ENCODE measurements around the gene RPL10. TPM values are rescaled to one million over a fixed set of nuclear protein-coding genes. Genes with fewer than 3 reads are reported as not detected.
A peak's percentile ranks its signal among the peaks of the same experiment; 100 is the strongest.

RPL10 gene
- total and polyA plus RNA-seq, 9 of the 15 experiments (the other 6 are each of a cell fraction or from before 2014, with no cell fraction given), result 3,774 to 7,600 (median 5,014) TPM

GRCh38 chrX:154402622-154403127 lies 4.5 kb downstream of the RPL10 start:
- Histone ChIP-seq H3K9me1 (ENCODE audit: control insufficient read depth, insufficient read depth, low read length) (no peaks in the 10 kb centered on the region), H3K36me3 (ENCODE audit: control insufficient read depth, insufficient read depth, low read length) (peaks cover 35% of the 10 kb centered on the region), H3K4me2 (ENCODE audit: insufficient read depth, low read length) (no peak overlapping the region), H3K79me2 (ENCODE audit: control insufficient read depth, insufficient read depth, low read length) (peaks cover 33% of the 10 kb centered on the region), H3K4me3 (no peak overlapping the region), H3K27ac (ENCODE audit: extremely low read depth, low read depth, low read length) (no peak overlapping the region), H3K4me1 (replicated peaks in 1 of 2; ENCODE audit: control insufficient read depth in 2 of 2, insufficient read depth in 2 of 2, low read length in 2 of 2) (peaks cover 5 to 13% of the 10 kb centered on the region in 2 experiments; a peak in 3 of 5 replicates), H4K20me1 (replicated peaks; ENCODE audit: control insufficient read depth, insufficient read depth, low read length) (peaks cover 13% of the 10 kb centered on the region), H3K27me3 (ENCODE audit: control insufficient read depth in 2 of 2, insufficient read depth in 2 of 2, low read length in 2 of 2) (no peaks in the 10 kb centered on the region), H3K9ac (ENCODE audit: insufficient read depth in 1 of 2, low read depth in 2 of 2, low read length in 2 of 2) (peak overlapping the region in 1 of 2 experiments; percentile 18; a peak in 1 of 4 replicates), H3K9me3 (replicated peaks; ENCODE audit: control insufficient read depth, insufficient read depth, low read depth, low read length) (no peaks in the 10 kb centered on the region; the same call in 1 of the 2 replicates), H2AFZ (ENCODE audit: low read depth, low read length) (no peak overlapping the region)
- CTCF ChIA-PET (ENCODE audit: low intra/inter-chr PET ratio), result no interaction called here
- POLR2A ChIA-PET, result interaction anchor here (0.5 to 6.0 kb wide), 8 partner anchors 7 to 454 kb away, joined by 3 to 85 read pairs (median 4); partner anchors contain the start of genes DNASE1L1, SLC10A3 and TAFAZZIN
- in situ Hi-C loops (cut with MboI) (loop anchor here (10.0 kb wide), 1 partner anchor 132 kb away; no protein-coding TSS in a partner anchor), intact Hi-C loops (cut with micrococcal nuclease) (no loop called here)
- FAIRE-seq, result no peak
- DNase-seq (ENCODE audit: extremely low read depth in 1 of 4, low spot score in 3 of 4), result no peak
- ATAC-seq, result no peak
- BruUV-seq (replicated peaks), result no TSS peak
- WGBS (ENCODE audit: insufficient coverage, low coverage, missing lambda C conversion rate), result 67% methylated on average over 12 of the region's 19 CpGs
- TF ChIP-seq FIP1L1 (IDR thresholded peaks at IDR 0.05; ENCODE audit: low read depth, low read length, poor library complexity, severe bottlenecking) (peak; percentile 12), ZNF224 (CRISPR knock-in tag; IDR thresholded peaks at IDR 0.05) (no peak), NFYB (IDR thresholded peaks at IDR 0.05; ENCODE audit: extremely low read depth, insufficient read length) (no peak), SP1 (CRISPR knock-in tag; IDR thresholded peaks at IDR 0.05) (no peak), POLR2G (IDR thresholded peaks at IDR 0.05; ENCODE audit: low read depth, low read length) (peak; percentile 83), UBTF (IDR thresholded peaks at IDR 0.05; ENCODE audit: borderline replicate concordance in 1 of 2, low read depth in 2 of 2, low read length in 2 of 2) (no peak), RBM22 (IDR thresholded peaks at IDR 0.05; ENCODE audit: low read depth, low read length, poor library complexity, severe bottlenecking) (peak; percentile 74), ZNF354B (CRISPR knock-in tag; IDR thresholded peaks at IDR 0.05) (no peak), YBX1 (IDR thresholded peaks at IDR 0.05) (no peak), E4F1 (CRISPR knock-in tag; IDR thresholded peaks at IDR 0.05; ENCODE audit: borderline replicate concordance) (no peak), ZNF668 (CRISPR knock-in tag; IDR thresholded peaks at IDR 0.05) (no peak), TRIM28 (IDR thresholded peaks at IDR 0.05) (no peak), HMG20B (CRISPR knock-in tag; IDR thresholded peaks at IDR 0.05) (no peak), KDM2B (CRISPR knock-in tag; IDR thresholded peaks at IDR 0.05) (no peak), FOS (IDR thresholded peaks at IDR 0.05; ENCODE audit: extremely low read depth, insufficient read length) (no peak), HDAC6 (IDR thresholded peaks at IDR 0.05; ENCODE audit: low read depth, low read length) (no peak), BRCA1 (IDR thresholded peaks at IDR 0.05) (no peak), BRCA1 (CRISPR knock-in tag; IDR thresholded peaks at IDR 0.05) (no peak), SIN3A (IDR thresholded peaks at IDR 0.05; ENCODE audit: borderline replicate concordance in 2 of 2, control insufficient read depth in 1 of 2, low read depth in 2 of 2, low read length in 2 of 2) (no peak), NCOA1 (IDR thresholded peaks at IDR 0.05; ENCODE audit: low read depth) (no peak)

Data from K562 (cell line).